ENCODE results near the gene FYCO1.
"Not testable (repeated sequence)": the region's sequence is repeated elsewhere in the genome, so short reads cannot be mapped to it uniquely, and the experiment has no call there.

FYCO1 gene

DNA sequence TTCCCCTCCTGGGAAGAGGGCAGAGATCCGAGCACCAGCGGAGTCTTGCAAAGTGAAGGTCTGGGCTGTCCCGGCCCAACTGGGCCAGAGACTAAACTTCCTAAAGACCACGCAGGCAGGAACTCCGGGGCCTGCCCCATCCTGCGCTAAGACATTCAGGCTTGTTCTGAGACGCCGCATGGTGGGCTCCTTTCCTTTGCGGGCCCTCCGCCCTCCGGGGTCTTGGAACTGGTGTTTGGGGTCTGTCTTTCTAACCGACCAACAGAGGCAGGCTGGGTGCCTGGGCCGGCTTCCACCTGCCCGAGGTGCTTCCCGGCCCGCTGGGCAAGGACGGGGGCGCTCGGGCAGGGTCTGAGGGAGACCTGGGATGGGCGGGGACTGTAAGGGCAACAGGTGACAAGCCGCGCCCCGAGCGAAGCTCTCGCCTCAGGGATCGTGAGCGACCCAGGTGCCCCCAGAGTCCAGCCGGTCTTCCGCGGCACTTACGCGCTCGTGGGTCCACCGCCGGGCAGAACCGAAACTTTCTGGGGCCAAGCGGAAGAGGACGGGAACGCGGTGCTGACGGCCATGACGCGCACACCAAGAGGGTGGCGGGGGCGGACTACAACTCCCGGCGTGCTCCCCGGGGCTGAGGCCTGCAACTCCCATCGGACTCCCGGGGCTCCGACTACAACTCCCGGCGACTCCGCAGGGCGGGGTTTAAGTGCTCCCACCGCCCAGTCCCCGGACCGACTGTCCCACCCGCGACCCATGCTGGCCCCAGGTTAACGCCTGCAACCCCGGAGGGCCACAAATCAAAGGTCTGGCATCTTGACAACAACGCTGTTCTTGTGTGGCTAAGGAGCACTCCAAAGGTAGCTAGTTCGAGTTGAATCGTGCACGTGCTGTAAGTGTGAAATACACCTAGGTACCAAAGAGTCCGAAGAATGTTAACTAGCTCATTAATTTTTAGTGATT lies at the start of gene FYCO1:
Gene FYCO1, minus strand, starts transcription at position 589 of the 957 bp plus-strand sequence. CDS start 10,914 bp downstream, outside the sequence.
- DNase-seq = peak; percentile 89

DNA sequence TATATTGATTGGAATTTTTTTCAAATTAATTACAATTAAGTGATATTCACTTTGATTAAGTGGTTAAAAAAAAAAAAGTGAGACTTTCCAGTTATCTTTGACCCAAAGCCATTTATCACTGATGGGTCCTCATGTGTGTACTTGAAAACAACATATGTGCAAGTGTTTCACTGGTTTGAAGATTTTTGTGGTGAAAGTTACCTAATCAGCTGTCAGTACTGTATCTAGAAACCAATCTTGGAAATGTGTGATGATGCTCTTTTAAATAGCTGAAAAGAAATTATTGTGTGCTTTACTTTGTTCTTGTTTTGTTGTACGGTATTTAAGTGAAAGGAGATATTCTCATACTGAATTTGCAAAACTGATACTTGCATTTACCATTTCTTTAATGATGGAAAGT lies 43.3 kb upstream of the FYCO1 start:
- no peak for DNase-seq

DNA sequence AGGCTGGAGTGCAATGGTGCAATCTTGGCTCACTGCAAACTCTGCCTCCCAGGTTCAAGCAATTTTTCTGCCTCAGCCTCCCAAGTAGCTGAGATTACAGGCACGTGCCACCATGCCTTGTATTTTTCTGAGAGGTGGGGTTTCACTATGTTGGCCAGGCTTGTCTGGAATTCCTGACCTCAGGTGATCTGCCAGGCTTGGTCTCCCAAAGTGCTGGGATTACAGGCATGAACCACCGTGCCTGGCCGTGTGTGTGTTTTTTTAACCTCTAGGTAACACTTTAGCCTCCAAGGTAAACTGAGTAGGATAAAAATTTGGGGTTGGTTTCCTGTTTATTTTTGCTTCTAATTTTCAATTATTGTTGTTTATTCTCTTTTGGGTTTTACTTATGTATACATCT lies 42.4 kb upstream of the FYCO1 start:
- not testable (repeated sequence) for DNase-seq

DNA sequence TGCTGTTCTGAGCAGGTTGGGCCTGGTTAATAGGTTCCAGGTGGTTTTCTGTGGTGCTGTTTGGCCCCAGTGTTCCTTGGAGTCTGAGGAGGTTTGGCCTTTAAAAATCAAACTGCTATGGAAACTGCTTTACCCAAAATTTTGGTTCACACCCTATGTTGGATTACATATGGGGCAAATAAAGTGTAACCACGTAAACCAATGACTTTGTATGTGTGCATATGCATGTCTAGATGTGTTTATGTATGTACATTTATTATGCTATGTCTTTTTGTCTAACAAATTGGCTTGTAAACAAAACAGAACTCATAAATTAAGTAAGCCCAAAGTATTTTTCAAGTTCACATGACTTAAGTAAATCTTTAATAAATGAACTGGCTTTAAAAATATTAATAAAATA lies 40.6 kb upstream of the FYCO1 start:
- no peak for DNase-seq

DNA sequence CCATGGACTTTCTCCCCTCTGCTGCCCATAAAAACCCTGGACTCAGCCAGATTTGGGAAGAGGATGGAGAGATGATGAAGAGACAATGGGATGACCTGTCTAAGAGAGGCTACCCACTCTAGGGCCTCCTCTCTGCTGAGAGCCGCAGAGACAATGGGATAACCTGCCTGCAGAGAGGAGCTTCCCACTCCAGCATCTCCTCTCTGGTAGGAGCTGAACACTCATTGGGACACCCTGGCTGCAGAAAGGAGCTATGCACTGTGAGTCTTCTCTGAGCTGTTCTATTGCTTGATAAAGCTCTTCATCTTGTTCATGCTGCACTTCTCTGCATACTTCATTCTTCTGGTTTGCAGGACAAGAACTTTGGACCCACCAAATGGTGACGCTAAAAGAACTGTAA lies 36.1 kb upstream of the FYCO1 start:
- no peak for DNase-seq

DNA sequence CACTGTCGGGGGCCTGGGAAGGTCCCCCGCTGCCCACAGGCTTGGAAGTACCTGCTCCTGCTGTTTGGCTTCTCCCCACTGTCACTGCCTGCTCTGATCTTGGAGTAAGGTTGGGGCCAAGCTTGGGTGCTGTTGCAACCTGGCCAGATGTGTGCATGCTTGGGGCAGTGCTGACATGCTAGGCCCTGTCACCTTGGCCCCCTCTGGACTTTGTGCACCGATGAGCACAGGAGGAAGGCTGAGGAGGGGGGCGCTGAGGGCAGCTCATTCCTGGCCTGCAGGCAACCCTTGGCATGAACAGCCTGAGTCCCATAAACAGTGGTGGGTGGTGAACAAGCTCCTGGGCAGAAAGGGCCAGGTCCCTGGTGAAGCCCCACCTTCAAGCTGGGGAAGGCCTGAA lies 35.6 kb upstream of the FYCO1 start:
- DNase-seq = no peak

DNA sequence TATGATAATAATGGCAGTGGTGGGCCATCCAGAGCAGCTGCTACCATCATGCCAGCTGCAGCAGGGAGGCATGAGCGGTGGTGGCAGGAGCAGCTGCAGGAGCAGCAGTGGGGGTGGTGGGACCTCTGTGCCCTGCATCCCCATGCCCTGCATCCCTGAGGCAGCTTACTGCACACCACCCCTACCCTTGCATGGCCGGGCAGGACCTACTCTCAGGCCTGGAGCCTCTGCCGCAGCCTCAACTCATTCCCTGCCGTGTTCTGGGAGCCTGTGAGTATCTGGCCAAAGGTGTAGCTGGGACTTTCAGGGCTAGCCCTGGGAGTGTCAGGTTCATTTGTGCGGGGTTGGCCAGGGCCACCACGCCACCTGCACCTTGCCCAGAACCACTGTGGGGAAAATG lies 35.0 kb upstream of the FYCO1 start:
- DNase-seq = no peak

DNA sequence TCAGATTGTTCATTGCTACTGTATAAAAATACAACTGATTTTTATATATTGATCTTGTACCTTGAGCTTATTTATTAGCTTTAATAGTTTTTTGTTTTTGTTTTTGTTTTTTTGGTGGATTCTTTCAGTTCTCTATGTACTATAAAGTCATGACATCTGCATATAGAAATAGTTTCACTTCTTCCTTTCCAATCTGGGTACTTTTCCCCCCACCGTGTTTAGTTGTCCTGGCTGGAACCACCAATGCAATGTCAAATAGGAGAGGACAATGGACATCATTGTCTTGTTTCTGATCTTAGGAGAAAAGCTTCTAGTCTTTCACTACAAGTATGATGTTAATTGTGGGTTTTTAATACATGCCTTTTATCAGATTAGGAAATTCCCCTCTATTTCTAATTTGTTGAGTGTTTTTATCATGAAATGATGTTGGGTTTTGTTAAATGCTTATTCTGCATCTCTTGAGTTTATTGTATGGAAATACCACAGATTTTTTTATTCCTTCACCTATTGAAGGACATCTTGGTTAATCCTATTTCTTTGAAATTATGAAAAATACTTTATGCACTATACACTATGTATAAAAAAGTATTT lies 34.4 kb upstream of the FYCO1 start:
- DNase-seq = no peak

DNA sequence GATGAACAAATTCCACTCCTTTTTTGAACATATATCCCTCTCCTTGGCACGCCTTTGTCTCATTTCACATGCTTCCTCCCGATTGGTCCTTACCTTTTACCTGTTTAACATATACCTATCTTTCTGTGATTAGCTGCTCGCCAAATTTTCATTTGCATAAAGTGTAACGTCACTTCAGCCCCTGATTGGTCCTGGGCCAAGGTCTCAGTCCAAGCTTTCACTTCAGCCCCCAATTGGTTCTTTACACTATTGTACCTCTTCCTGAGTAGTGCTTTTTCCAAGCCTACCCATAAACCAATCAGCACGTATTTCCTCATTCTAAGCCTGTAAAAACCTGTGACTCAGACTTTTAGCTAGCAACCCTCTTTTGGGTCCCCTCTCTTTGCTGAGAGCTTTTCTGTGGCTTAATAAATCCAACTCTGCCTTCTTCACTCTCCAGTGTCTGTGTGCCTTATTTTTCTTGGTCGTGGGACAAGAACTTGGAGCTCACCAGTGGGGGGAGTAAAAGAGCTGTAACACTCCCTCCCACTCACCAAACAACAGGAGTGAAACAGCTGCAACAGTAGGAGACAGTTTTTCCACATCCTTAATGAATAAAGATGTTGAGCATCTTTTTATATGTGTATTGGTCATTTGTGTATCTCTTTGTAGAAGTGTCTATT lies 32.2 kb upstream of the FYCO1 start:
- no peak for DNase-seq

DNA sequence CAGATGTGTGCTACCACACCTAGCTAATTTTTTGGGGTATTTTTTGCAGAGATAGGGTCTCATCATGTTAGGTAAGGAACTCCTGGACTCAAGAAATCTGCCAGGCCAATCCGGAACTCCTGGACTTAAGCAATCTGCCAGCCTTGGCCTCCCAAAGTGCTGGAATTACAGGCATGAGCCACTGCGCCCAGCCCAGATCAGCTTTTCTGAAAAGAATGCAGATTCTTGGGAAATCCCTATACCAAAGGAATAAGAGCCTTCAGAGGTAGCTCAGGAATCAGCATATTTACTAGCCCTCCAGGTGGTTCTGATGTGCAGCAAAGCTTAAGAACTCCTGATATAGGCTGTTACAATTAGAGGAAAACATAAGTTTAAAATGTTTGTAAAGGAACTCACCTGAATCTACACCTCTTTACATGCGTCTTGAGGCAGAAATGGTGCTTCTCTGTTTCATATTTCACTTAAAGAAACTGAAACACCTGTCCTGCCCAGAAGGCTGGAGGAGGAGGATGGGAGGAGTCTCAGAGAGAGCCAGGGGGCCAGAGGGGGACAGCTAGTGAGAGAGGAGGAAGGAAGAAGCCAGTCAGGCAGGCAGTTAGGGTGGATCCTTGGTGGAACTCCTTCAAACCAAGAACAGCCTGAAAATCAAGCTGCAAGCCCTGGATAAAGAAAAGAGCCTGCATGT lies 31.5 kb upstream of the FYCO1 start, which contains the start of gene XCR1:
Gene XCR1, minus strand, starts transcription at position 463 of the 685 bp plus-strand sequence. CDS start 5,536 bp downstream, outside the sequence.
- DNase-seq = no peak

DNA sequence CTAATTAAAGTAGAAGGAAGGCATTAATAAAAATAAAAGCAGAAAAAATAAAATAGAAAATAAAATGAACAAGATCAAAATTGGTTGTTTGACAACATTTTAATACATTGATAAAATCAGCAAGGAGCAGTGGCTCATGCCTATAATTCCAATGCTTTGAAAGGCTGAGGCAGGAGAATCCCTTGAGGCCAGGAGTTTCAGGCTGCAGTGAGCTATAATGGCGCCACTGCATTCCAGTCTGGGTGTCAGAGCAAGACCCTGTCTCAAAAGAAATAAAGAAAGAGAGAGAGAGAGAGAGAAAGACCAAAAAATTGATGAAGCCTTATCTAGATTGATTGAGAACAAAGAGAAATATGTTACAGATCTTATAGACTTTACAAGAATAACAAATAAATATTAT lies 29.5 kb upstream of the FYCO1 start:
- DNase-seq = no peak

DNA sequence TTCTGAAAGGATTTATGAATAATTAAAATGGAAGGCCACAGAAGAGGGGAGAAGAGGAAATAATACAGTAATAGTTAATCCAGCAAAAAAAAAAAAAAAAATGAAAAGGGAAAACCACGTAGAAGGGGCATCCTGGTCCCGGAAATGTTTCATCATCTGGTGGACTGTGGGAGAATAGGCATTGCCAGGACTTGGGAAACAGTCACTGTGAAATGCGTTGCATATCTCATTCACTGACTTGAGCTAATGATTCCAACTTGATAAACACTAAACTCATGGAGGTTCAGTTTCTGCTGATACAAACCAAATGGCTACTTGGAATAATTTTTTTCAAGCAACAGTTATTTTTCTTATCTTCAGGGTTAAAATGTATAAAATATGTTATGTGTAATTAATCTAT lies 28.5 kb upstream of the FYCO1 start:
- no peak for DNase-seq

DNA sequence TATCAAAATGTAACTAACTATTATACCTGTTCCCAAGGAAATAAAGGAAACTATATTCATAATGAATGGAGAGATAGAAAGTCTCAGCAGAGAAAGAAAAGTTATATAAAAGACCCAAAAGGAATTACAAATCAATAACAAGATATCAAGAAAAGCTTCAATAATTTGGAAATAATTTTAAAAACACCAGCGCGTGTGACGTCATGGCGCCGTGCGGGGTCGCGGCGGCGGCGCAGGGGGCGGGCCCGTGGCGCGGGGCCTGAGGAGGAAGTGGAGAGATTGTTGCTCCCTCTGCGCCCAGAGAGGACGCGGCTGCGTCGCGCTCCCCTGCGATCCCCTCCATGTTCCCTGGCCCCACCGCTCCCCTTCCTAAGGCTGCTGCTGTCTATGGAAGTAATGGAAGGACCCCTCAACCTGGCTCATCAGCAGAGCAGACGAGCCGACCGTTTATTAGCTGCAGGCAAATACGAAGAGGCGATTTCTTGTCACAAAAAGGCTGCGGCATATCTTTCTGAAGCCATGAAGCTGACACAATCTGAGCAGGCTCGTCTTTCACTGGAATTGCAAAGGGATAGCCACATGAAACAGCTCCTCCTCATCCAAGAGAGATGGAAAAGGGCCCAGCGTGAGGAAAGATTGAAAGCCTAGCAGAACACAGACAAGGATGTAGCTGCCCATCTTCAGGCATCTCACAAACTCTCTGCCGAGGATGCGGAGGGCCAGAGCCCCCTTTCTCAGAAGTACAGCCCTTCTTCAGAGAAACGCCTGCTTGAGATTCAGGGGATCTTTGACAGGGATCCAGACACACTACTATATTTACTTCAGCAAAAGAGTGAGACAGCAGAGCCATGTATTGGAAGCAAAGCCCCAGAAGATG lies 27.5 kb upstream of the FYCO1 start:
- DNase-seq = no peak

DNA sequence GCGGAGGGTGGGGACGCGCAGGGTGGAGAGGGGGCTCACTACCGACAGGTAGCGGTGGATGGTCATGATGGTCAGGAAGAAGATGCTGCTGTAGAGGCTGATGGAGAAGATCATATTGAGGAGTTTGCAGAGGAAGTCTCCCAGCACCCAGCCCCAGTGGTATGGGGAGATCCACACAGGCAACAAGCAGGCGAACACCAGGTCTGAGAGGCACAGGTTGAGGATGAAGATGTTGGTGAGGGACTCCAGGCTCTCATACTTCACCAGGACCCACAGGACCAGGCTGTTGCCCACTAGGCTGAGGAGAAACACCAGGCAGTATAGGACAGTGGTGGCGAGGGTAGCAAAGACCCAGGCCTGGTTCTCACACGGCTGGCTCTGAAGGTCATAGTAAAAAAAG lies 25.9 kb upstream of the FYCO1 start:
- no peak for DNase-seq

DNA sequence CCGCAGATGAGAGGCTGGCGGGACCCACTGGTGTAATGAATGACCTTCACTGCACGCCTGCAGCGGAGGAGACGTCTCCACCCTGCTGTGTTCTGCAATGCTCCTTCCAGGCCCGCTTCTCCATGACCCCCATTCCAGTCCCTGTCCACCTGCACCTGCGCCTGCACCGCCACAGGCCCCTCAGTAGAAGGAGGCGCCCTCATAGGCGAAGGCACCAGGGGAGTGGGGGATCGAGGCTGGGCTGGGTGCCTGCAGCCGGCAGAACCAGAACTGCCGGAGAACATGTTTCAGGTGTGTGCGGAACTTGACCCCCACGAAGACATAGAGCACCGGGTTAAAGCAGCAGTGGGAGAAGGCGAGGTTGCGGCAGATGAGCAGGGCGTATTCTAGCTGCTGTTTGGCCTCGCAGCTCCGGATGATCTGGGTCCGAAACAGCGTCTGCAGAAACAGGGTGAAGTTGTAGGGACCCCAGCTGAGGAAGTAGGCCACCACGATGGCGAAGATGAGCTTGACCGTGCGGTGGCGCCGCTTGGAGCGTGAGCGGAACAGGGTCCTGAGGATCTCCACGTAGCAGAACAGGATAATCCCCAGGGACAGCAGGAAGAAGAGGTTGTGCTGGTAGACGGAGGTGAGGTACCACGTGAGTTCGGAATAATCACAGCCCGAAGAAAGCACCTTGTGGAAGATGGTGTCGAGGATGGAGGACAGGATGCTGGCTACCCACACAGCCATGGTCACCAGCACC lies 25.3 kb upstream of the FYCO1 start:
- no peak for DNase-seq

DNA sequence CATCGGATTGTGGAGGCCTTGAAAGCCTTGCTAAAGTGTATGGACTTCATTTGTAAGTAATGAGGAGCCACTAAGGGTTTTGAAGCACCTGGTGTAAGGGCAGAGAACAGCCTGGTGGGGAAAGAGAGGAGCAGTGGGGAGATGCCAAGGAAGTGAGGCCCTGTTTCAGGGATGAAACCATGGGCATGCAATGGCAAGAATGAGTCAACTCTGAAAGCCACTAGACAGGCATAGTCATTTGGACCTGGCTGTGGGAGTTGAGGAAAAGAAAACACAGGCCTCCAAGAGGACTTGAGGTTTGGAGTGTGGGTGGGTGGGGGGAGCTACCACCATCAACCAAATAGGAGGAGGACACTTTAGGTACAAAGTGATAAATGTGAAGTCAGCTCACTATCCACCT lies 24.1 kb upstream of the FYCO1 start:
- no peak for DNase-seq

DNA sequence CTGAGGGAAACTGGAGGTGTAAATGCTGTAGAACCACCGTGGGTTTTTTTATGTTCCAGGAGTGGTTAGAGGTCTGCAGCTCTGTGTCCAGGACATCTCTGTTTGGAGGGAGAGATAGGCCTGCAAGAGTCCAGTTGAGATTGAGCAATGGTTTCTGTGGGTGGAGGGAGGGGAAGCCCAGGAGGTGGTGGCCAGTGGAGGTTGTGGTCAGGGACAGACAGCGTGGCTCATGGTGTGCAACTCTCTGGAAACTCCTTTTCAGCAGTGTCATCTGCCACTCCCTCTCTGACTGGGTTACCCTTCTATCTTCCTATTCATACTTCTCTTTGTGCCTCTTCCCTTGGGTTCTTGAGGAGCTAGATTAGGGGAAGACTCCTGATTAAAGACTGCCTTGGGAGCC lies 22.1 kb upstream of the FYCO1 start:
- DNase-seq = no peak

DNA sequence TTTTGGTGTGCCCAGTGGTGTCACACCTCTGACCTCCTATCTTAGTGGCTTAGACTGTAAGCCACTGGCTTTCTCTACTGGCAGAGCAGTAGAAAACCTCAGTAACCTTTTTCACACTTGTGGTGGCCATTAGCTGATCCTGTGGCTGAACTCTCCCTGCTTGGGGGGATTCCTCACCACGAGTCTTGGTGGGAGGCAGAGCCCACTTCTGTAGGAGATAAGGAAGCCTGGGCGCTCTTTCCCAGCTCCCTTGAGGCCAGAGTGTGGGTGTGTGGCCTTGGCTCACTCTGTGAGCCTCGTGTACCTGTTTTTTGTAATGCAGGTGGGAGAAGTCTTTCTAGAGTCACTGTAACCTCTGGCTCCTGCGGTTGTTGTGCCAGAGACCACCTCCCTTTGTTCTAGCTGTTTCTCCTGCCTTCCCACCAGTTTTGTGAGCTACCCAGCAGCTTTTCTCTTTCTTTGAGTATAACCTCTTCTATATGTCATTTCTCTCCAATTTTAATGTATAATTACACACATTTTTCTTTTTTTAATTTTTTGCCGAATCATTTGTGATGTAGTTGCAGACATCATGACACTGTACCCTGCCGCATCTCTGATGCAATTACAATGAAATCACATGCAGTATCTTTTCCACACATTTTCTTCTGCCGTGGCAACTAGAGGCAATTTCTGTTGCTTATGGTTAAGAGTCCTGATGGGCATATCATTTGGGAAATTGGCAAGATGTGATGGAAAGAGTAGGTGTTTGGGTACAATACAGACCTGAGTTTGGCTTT lies 17.9 kb upstream of the FYCO1 start:
- DNase-seq = no peak

DNA sequence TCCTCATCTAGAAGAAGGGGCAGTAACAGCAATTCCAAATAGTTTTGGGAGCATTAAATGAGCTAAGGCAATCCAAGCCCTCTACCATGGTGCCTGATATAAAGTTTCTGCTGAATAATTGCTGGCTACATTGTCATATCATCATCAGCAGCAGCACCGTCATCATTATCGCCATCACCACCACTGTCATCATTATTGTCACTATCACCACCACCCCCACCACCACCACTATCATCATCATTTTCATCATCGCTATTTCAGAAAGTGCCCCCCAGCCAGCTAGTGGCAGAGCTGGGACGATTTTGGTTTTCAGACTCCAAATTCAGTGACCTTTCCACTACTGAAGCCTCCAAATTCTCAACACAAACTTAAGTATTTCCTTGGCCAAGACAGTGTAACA lies 16.6 kb upstream of the FYCO1 start:
- DNase-seq = no peak

DNA sequence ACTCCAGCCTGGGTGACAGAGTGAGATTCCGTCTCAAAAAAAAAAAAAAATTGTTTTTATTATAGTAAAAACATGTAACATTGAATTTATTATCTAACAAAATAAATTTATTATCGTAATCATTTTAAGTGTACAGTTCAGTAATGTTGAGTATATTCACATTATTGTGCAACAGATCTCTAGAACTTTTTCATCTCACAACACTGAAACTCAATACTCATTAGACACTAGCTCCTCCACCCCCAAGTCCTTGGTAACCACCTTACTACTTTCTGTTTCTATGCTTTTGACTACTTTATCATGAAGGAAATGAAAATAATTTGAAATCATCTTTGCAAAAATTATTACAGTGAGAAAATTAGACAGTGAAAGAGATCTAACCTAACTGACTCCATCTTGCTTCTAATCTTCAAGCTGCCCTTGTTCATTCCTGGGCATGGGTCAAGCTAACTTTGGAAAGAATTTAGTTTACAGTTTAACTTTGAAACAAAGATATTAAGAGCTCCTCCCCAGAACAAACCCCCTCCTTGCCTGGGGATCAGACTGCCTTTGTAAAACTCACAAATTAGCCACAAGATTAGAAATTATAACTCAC lies 15.0 kb upstream of the FYCO1 start:
- DNase-seq = no peak
